ENCODE measurements around the gene RPRML.

GRCh38 chr17:46986366-46986765, 7.3 kb upstream of the RPRML start:
- TF ChIP-seq BHLHE40 (IDR thresholded peaks at IDR 0.05; ENCODE audit: borderline replicate concordance): no peak
- TF ChIP-seq SP1 (IDR thresholded peaks at IDR 0.05): no peak
